HG03064 (cell line): Measurements from ENCODE around the gene CABLES1.
A peak's percentile ranks its signal among the peaks of the same experiment; 100 is the strongest.

Experiments
- ATAC-seq: cut with Tn5 transposase; IDR thresholded peaks from one replicate; pipeline ENCODE4 v1.9.1; 2021; ENCODE audit warnings: low read depth; ENCODE audit not compliant: unreplicated experiment

CABLES1 gene

DNA sequence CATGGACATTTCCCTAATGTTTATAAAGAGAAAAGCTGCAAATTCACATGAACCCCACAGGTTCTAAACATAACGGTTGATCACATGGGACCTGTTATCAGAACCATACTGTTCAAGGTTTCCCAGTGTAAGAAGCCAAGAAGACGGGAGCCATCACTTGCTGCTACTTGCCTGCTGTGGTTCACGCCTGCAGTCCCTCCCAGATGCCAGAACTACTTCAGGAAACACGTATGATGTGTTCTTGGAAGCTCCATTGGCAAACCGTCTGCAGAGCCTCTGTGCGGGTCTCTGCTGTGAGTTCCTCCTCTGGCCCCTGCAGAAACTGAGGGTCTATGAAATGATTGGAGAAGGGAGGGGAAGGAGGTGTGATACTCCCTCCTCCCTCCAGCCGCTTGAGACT, 75.2 kb downstream of the CABLES1 start:
- no peak for ATAC-seq

DNA sequence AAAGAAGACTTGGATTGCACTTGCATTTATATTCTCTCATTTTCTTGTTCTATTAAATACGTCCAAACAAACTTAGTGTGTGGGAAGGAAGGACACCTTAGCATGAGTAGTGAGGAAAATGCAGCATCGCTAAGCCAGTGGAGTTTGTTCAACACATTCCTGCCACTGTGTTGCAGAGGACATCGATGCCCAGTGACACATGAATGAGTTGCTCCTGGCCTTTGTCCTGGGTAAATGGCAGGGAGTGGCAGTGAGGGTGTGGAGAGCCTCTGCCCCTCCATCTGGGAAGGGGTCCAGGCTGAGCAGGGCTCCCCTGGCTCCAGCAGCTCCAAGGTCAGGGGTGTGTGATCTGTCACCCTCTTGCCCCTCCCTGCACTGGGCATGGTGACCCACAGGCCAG, 75.9 kb downstream of the CABLES1 start:
- no peak for ATAC-seq

- ATAC-seq: no peak
These were observed 76.9 kb downstream of the CABLES1 start for GRCh38 chr18:23212161-23212560.

DNA sequence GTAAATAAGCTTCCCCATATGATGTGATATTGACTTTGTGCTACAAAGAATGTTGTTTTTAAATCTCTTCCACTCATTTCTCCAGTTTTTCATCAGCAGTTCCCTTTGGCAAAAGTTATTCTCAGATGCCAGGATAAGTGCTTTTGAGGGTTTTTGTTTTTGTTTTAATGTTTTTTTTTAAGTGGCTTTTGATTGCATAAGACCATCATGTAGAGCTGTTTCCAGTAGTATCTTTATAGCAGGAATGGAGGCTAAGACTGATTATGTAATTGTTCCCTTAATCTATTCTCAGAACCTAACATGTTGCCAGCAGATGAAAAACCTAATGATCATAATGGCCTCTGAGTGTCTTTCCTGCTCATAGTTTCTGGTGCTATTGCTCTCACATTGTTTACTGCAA, 77.9 kb downstream of the CABLES1 start:
- ATAC-seq: no peak

GRCh38 chr18:23217781-23218180, 82.5 kb downstream of the CABLES1 start:
- no peak for ATAC-seq

DNA sequence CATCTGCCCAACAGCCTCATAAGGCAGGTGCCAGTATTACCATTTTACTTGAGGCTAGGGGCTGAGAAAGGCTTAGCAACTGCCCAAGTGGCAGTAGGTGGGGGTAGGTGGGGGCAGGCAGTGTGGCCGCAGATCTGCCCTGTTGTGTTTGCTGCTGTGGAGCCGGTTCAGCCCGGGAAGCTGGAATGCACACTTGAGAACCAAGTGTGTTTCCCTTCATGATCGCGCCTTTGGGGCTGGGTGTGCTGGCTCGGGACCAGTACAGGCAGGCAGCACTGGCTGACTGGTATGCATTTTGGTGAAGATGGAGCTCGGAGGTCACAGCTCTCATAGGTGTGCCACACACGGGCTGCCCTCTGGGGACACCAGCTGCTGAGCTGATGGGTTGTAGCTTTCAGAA, 85.1 kb downstream of the CABLES1 start:
- no peak for ATAC-seq

DNA sequence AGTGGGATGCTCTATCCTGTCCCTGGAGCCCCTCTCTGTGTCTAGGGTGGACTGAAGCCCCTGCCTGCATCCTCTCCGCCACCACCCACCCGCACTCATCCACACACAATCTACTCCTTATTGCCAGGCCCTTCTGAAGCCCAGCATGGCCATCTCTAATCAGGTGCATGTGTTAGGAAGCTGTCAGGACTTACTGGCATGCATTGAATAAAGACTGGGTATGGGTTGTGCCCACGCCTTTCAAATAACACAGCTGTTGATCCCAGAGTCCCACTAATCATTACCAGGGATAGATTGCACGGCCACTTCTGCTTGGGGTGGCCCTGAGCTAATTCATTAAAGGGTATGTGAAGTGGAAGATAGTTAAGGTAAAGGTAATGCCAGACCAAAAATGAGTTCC, 88.4 kb downstream of the CABLES1 start:
- no peak for ATAC-seq

- ATAC-seq: no peak
These were observed 90.2 kb downstream of the CABLES1 start for GRCh38 chr18:23225503-23225902.

DNA sequence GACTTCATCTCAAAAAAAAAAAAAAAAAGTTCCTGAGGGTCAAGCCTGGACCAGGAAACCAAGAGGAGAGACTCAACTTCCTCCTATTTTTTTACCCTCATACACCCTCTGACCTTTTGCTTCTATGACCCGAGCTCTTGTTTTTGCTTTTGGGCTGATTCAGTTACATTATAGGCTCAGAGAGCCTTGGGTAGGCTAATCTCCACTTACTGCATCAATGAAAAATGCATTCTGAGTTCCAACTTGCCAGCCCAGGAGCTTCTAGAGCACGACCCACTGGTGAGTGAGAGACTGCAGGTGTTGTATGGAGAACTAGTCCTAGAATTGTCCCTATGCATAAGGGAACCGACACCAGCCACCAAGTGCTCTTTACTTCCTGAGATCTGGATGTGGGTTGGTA, 91.1 kb downstream of the CABLES1 start:
- ATAC-seq: no peak

- ATAC-seq: no peak
These were observed 91.8 kb downstream of the CABLES1 start for GRCh38 chr18:23226930-23227725.

DNA sequence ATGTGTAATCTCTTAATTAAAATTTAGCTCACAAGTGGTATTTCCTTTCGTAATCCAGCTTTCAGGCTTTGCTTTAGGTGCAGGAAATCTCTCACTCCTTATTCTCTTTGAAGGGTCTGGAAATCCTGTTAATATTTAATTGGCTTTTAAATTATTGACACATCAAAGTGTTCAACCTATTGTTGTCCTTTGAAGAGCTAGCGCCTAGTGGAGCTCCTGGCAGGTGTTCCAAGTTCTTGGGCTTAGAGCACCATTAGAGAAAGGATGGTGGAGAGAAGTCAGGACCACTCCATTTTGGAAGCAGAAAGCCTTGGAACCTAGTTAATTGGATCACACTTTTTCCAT, 92.4 kb downstream of the CABLES1 start:
- no peak for ATAC-seq

DNA sequence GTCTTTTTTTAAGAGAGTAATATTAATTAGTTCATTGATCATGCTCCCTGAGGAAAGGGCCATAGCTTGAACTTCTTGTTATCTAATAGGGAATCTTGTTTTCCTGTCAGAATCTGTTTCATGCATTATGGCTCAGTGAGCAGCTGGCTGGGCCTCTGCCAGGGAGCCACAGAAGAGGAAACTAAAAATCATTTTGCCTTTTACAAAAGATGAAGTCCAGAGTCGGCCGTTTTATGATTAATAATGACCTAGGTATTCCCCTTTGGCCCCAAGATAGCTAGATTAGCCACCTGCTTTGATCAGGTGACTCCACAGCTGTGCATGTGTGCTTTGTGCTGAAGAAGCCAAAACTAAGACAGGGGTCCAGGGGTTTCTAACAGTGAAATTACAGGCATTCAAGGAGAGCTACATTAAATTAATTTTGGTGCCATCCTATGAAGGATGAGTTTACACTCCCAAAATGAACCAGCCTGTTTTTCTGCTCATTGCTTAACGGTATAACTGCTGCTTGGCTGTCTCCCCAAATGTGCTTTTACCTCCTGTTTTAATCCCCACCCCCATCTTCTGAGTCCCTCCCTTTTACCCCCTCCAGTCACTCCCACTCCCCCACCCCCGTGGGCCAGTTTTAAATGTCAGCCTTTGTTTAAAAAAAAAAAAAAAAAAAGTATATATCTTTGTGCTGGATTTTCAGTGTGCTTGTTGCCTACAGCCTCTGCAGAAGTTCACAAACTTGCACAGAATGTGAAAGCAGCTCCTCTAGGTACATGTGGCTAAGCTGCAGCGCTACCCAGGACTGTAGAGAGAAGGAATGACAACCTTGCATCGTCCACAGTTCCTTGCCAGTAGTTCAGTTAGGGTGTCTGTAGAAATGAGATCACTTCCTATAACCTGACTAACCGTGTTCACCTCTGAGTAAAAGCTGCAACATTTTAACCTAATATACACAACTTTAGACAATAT, 93.1 kb downstream of the CABLES1 start:
- ATAC-seq: peak; percentile 36

DNA sequence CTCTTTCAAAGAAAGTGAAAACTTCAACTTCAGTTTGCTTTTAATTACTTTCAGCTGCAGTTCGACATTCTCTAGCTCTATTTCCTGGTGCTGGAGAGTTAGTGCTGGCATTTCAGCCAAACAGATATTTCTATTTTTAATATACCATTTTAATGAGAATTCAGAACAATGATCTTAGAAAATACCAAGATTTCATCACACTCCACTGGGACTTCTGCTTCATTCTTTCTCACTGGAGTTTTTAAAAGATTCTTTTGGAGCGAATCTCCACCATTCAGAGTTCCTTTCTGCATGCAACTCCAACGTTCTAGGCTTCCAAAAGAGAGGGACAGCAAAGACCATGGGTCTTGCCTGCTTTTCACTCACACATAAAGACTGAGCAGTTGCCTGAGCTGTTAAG, 94.2 kb downstream of the CABLES1 start:
- ATAC-seq: no peak

DNA sequence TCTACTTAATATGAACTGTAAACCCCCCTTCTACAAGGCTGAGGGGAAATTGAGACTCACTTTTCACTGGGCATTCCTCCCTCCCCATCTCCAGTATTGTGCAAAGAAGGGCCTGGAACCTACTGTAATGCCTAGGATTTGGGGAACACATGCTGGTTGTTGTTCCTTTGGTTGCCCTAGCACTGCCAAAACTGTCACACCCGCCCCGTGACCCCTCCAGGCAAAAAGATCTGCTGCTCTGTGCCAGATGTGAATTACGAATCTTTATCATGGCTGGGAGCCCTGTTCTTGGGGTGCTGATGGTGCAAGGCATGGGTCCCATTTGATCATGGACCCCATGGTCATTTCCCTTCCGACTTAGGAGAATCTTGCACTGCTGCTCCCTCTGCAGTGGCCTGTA, 95.4 kb downstream of the CABLES1 start:
- no peak for ATAC-seq

DNA sequence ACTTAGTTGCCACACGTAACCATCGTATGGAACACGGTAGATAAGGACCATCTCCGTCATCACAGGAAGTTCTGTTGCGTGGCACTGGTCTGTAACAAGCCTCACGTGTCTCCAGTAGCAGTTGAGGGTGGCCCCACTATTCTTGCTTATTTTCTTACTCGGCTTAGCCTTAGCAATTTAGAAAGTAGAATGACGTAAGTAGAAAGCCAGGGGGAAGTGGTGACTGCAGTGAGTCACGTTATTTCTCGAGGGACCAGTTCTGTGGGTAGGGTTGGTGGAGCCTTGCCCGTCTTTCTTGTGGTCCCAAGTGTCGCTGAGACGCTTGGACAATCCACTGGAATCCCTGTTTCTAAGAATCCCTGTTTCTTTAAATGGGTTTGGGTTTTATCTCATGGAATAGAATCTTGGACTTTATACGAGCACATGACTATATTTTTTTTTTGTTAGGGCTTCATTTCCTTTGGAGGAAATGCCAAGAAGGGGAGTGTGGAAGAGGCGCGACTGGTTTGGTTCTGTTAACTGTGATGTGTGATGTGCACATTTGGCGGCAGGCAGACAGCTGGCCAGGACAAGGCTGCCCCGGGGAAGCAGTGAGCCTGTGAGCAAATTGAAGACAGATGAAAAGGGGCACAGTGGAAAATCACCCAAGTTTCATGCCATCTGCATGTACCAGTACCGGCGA, 96.2 kb downstream of the CABLES1 start:
- ATAC-seq: peak; percentile 80

GRCh38 chr18:23232331-23232730, 97.0 kb downstream of the CABLES1 start:
- no peak for ATAC-seq

- ATAC-seq: no peak
These were observed 99.3 kb downstream of the CABLES1 start for GRCh38 chr18:23234619-23235018.

DNA sequence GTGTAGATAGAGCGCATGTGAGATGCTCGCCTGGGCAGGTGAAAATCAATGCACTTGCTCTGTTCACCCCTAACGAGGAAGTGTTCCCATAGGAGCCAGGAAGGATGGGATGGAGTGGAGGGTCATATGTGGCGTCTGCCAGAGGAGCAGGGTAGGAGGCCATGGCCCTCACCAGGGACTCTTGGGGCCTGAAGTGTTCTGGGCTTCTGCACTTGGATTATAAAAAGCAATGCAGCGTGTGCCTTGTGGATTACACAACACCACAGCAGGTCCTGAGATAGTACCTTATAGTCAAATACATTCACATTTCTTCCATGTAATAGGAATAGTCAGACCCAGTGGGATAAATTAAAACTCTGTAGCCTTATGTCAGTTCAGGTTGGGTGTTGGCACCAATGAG, 100.1 kb downstream of the CABLES1 start:
- no peak for ATAC-seq

GRCh38 chr18:23235860-23236259, 100.6 kb downstream of the CABLES1 start:
- ATAC-seq: no peak

- no peak for ATAC-seq
These were observed 101.7 kb downstream of the CABLES1 start for GRCh38 chr18:23236876-23237468.
